GM18861 (cell line): ENCODE results near the gene PCDH9.

ENCODE experiments used
- ATAC-seq: cut with Tn5 transposase; IDR thresholded peaks from one replicate; pipeline ENCODE4 v1.9.1; 2021; ENCODE audit not compliant: unreplicated experiment

The PCDH9 gene

GRCh38 chr13:66691149-66691548, 539.0 kb downstream of the PCDH9 start:
- no peak for ATAC-seq

DNA sequence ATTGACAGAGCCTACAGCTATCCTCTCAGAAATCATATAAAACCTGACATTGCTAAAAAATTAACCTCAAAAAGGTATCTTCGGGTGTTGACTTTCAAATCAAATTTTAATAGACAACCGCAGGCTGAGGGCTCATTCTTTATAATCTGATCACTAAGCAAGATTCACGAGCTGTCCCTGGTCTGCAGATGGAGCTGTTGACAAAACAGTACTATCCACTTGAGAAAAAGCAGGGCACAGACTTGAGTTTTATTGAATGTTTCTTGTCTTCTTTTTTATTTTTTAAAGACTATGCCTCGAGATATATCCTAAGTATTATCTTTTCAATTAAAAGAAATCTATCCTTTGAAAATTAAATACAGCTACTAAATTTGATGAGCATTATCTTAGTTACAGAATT, 540.5 kb downstream of the PCDH9 start:
- no peak for ATAC-seq

DNA sequence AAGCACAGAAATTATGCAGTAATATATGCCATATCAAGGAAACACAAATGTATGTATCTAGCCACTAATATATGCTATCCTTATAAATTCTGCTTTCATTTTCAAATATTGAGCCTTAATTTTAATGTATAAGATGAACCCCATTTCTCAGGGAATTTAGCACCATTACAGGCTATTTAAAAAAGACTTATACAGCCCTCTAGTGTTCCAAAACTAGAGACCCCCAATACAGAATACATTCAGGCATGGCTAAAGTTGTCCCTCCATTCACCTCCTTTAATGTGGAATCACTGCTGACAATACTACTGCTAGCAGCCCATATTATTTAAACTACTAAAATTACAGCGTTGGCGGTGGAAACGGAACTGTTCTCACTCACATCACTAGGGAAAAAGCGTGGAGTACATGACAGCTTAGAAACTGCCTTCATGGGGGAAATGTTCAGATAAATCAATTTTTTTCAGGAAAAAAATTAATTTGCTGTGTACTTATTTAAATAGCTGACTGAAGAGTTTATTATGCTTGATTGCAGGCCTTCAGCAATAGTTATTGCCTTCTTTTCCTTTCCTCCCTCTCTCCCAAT, 541.0 kb downstream of the PCDH9 start:
- ATAC-seq = no peak

- no peak for ATAC-seq
Measured at GRCh38 chr13:66681403-66681802, 548.7 kb downstream of the PCDH9 start.

DNA sequence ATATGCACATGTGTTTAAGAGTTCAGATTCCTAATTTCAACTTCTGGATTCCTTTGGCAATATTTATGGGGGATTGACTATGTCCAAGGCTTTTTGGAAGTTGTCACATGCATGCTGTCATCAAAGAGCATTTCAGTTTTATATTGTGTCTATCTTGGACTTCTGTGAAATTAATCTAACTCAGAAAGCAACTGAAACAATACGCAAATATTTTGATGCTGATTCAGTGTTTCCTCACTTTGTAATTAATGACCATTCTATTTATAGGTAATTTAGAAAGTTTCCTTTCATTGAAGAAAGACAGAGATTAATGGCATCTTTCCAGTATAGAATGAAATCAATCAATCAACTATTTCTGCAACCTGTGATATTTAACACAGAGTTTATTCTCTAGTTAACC, 550.1 kb downstream of the PCDH9 start:
- ATAC-seq = no peak

DNA sequence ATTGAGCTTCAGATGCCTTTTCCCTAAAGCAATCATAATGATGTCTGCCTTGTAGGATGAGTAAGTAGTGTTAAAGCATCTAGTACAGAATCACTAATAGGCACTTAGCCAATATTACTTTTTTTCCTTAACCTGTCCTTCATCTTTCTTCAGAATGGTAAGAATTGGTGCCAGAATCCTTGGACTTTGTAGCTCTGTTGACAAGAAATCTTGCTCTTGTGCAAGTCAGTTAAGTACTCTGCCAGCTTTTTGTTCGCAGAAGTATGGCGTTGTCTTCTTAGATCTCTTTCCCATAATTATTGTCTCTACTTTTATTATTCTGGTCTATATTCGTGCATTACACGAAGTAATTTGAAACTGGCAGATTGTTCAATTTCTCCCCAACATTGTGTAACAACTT, 554.5 kb downstream of the PCDH9 start:
- no peak for ATAC-seq

DNA sequence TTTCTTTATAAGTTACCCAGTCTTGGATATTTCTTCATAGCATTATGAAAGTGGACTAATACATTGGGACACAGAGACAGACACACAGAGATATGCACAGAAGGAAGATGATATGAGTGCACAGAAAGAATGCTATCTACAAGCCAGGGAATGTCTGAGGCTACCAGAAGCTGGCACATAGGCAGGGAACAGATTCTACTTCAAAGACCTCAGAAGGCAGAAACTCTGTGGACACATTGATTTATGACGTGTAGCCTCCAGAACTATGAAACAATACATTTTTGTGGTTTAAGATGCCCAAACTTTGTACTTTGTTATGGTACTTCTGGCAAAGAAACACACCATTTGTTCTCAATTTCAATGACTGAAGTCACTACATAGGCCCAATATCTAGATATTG, 556.7 kb downstream of the PCDH9 start:
- ATAC-seq = no peak

DNA sequence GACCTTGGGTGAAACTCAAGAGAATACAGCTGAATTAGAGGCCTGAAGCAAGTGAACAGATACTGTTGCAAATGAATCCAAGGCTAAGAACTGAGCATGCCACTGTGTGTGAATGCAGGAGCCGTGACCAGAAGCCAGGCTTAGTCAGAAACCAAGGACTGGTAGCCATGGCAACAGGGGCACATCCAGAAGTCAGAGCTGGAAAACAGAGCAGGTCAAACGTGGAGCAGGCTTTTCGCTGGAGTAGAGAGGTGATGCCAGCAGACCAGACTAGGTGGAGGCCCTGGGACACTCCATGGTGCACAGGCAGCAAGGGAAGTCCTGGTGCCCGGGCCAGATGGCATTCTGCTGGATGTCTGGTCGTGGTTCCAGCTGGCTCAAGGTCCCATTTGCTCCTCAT, 564.1 kb downstream of the PCDH9 start:
- ATAC-seq = no peak

DNA sequence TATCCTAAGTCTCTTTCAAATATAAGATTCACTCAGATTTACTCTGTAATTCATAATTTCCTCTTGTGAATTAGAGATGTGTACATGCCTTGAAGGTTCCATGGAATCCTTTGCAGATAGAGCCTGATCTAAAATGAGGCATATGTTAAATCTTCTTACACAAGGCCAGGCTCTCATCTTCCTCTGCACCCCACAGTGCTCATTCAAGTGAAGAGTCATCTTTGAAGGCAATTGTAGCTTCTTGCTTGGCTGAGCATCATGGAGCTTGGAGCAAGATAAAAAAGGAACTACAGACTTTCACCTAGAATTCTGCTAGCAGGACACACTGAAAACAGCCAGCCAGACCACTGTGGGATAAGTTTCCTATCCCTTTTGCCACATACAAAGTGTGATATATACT, 566.4 kb downstream of the PCDH9 start:
- no peak for ATAC-seq

- no peak for ATAC-seq
Measured at GRCh38 chr13:66663206-66663605, 566.9 kb downstream of the PCDH9 start.

- no peak for ATAC-seq
Measured at GRCh38 chr13:66661336-66661735, 568.8 kb downstream of the PCDH9 start.

GRCh38 chr13:66660468-66660813, 569.7 kb downstream of the PCDH9 start:
- ATAC-seq = no peak

- ATAC-seq = peak; percentile 91
Measured at GRCh38 chr13:66659701-66660467, 570.3 kb downstream of the PCDH9 start.

- no peak for ATAC-seq
Measured at GRCh38 chr13:66659286-66659685, 570.9 kb downstream of the PCDH9 start.

- ATAC-seq = no peak
Measured at GRCh38 chr13:66657165-66657881, 572.8 kb downstream of the PCDH9 start.

GRCh38 chr13:66655847-66656454, 574.2 kb downstream of the PCDH9 start:
- no peak for ATAC-seq

GRCh38 chr13:66644855-66645460, 585.2 kb downstream of the PCDH9 start:
- no peak for ATAC-seq

GRCh38 chr13:66640231-66640630, 589.9 kb downstream of the PCDH9 start:
- peak; percentile 61 for ATAC-seq

GRCh38 chr13:66639044-66639443, 591.1 kb downstream of the PCDH9 start:
- no peak for ATAC-seq

- peak; percentile 33 for ATAC-seq
Measured at GRCh38 chr13:66635526-66635925, 594.6 kb downstream of the PCDH9 start.

DNA sequence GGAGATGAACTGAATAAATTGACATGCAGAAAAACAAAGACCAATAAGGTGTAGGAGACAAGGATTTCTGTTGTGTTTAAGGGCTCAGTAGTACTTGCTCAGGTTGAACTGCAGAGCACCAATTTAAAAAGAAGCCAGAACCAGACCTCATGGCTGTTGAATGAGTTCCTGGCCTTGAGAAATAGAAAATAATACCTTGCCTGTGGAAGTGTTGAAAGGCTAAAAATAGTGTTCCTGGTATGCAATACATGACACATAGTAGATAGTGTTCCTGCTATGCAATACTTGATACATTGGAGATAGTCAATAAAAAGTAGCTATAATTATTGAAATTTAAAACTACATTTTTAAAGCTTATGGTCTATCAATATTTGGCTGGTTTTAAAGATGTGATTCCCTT, 595.8 kb downstream of the PCDH9 start:
- no peak for ATAC-seq
